Aorta (tissue), 5 donors: ENCODE data around the gene ZDHHC8. TPM values are rescaled to one million over a fixed set of nuclear protein-coding genes. Genes with fewer than 3 reads are reported as not detected.

Experiments
- ATAC-seq: fragments of 200-7000 bp; cut with Tn5 transposase; one replicate; pipeline ENCODE4 v1.9.1; 2022; ENCODE audit warnings: moderate library complexity; ENCODE audit not compliant: low FRiP score
- DNase-seq, 2 donors: peaks; one replicate each; pipeline ENCODE4 v3.0.0-alpha.2; 2020
- H3K27ac ChIP-seq, 2 donors: one replicate each; pipeline ENCODE4 v1.5.1; 2013; ENCODE audit warnings: low read length in 2 of 2, mild to moderate bottlenecking in 2 of 2, moderate library complexity in 2 of 2, control low read depth in 1 of 2, inconsistent platforms in 1 of 2, low read depth in 1 of 2
- H3K27me3 ChIP-seq, 2 donors: one replicate each; pipeline ENCODE4 v1.6.1; 2013; ENCODE audit warnings: control low read depth in 1 of 2, low read length in 1 of 2, mild to moderate bottlenecking in 1 of 2, moderate library complexity in 1 of 2; ENCODE audit not compliant: insufficient read depth in 2 of 2, control insufficient read depth in 1 of 2
- H3K36me3 ChIP-seq, 2 donors: one replicate each; pipeline ENCODE4 v1.6.1; 2013; ENCODE audit warnings: control low read depth in 1 of 2, low read length in 1 of 2, mild to moderate bottlenecking in 1 of 2; ENCODE audit not compliant: insufficient read depth in 2 of 2, control insufficient read depth in 1 of 2
- H3K4me1 ChIP-seq, 2 donors: one replicate each; pipeline ENCODE4 v1.6.1; 2013; ENCODE audit warnings: low read length in 2 of 2, control low read depth in 1 of 2, mild to moderate bottlenecking in 1 of 2, moderate library complexity in 1 of 2; ENCODE audit not compliant: insufficient read depth in 2 of 2, control insufficient read depth in 1 of 2
- H3K4me3 ChIP-seq, 2 donors: one replicate each; pipeline ENCODE4 v1.5.1; 2013; ENCODE audit warnings: low read length in 2 of 2, control low read depth in 1 of 2, mild to moderate bottlenecking in 1 of 2
- H3K9me3 ChIP-seq: one replicate; pipeline ENCODE4 v1.6.1; 2013; ENCODE audit warnings: mild to moderate bottlenecking, low read length; ENCODE audit not compliant: control insufficient read depth
- WGBS, 2 donors: extraction: QIAGEN DNeasy Blood & Tissue Kit; methylation state at CpG; one replicate each; pipeline ENCODE4 v1.1.7; 2013; 5-methylcytosine and 5-hydroxymethylcytosine counted together
- intact Hi-C, 2 donors: fragments of 100-400 bp; cut with DNase I; formaldehyde crosslinking; loops; one replicate each; pipeline versions ENCODE4 v1.14.2 to v1.15.0; 2022
- polyA plus RNA-seq, 2 donors: library from polyadenylated mRNA; stranded (reverse); fragments of 200-250 nt; gene quantifications; one replicate each; pipeline ENCODE4 v1.2.3, GENCODE V29; 2013
- total RNA-seq, 2 donors: library from RNA; stranded (reverse); fragmentation: NEBNext Ultra II Directional; extraction: Animal tissue kit (Norgen Biotek cat#: 25700); gene quantifications; one replicate each; pipeline ENCODE4 v1.2.1, GENCODE V29; 2021
- donor health status: healthy with polysubstance abuse.
- donor health status: Bipolar disorder and iron deficiency.
- donor health status: DM: no; HTN: no; CAD: no.
- donor health status: DM: no; HTN: no; CAD: no.
- donor health status: DM: yes; HTN: yes; CAD: no.

Gene ZDHHC8
- total and polyA plus RNA-seq, 4 donors: 6.3 to 71.9 (median 46.5) TPM

DNA sequence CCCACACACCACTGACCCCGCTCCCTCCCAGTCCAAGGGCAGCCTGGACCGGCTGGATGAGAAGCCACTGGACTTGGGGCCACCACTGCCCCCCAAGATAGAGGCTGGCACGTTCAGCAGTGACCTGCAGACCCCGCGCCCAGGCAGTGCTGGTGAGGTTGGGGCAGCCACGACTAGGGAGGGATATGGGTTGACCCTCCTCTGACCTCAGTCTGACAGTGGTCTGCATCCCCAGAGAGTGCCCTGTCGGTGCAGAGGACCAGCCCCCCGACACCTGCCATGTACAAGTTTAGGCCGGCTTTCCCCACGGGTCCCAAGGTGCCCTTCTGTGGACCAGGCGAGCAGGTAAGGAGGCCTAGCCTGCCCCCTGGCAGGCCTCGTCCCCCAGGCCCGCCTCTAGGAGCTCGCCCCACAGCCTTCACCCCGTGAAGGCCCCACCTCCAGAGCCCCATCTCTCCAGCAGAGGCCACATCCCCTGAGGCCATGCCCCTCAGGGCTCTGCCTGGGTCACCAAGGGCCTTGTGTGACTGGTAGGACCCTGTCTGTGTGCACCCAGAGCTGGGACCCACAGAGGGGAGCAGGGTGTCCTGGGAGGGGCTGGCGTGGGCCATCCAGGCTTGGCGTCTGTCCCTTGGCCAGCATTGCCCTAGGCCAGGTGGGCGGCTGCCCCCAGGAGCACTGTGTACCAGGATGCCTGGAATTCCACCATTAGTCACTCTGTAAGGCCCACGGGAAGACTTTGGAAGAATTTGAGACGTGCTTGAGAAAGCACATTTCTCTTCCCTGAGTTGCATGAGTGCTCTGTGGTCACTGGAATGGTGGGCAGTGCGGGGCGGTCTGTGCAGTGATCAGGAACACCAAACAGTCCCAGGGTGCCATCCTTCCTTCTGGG lies 9.8 kb downstream of the ZDHHC8 start:
- H3K9me3 ChIP-seq: no peaks in the 10 kb centered on the region
- no peaks in the 10 kb centered on the region for H3K27me3 ChIP-seq
- intact Hi-C loops: no loop called here
- no peak overlapping the region for H3K27ac ChIP-seq
- H3K4me3 ChIP-seq: no peak overlapping the region
- no peaks in the 10 kb centered on the region for H3K36me3 ChIP-seq
- DNase-seq (no peak), ATAC-seq (no peak)
- WGBS, 2 donors: 74 to 75% methylated on average over 22 of the region's 22 CpGs
- H3K4me1 ChIP-seq: no peaks in the 10 kb centered on the region

GRCh38 chr22:20142711-20143621 lies 11.4 kb downstream of the ZDHHC8 start:
- H3K4me3 ChIP-seq: no peak overlapping the region
- H3K4me1 ChIP-seq: no peaks in the 10 kb centered on the region
- 94% methylated on average over 62 to 65 of the region's 65 CpGs for WGBS, 2 donors
- intact Hi-C loops: no loop called here
- no peaks in the 10 kb centered on the region for H3K27me3 ChIP-seq
- H3K27ac ChIP-seq: no peak overlapping the region
- ATAC-seq (no peak), DNase-seq (no peak)
- H3K36me3 ChIP-seq: no peaks in the 10 kb centered on the region
- no peaks in the 10 kb centered on the region for H3K9me3 ChIP-seq

GRCh38 chr22:20143883-20144665 lies 12.5 kb downstream of the ZDHHC8 start:
- Histone ChIP-seq H3K27me3 (no peaks in the 10 kb centered on the region), H3K27ac (no peak overlapping the region), H3K9me3 (no peaks in the 10 kb centered on the region), H3K4me3 (no peak overlapping the region), H3K4me1 (no peaks in the 10 kb centered on the region), H3K36me3 (no peaks in the 10 kb centered on the region)
- WGBS, 2 donors: 81 to 86% methylated on average over 19 of the region's 19 CpGs
- DNase-seq (no peak), ATAC-seq (no peak)
- intact Hi-C loops: no loop called here

DNA sequence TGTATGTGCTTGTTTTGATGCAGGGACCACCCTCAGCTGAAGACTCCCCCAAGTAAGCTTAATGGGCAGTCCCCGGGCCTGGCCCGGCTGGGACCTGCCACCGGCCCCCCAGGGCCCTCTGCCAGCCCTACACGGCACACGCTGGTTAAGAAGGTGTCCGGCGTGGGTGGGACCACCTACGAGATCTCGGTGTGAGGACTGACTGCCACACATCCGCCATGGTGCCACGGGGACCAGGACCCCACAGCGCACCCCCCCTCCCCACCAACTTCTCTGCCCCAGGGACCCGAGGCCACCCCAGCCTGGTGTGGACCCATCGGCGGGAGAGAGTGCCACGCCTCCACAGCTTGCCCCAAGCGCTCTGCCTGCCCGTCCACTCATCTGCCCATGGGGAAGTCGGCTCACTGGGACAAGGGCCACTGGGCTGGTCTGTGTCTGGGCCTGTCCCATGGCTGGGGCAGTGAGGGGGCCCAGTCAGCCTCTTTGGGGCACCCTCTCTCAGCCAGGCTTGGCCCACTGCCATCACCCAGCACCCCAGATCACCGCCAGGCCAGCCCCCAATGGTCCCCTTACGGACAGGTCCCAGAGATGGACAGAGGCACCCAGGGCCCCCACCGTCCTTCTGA lies 13.7 kb downstream of the ZDHHC8 start:
- WGBS, 2 donors: 86 to 90% methylated on average over 22 of the region's 22 CpGs
- Histone ChIP-seq H3K4me1 (no peaks in the 10 kb centered on the region), H3K4me3 (no peak overlapping the region), H3K27me3 (no peaks in the 10 kb centered on the region), H3K27ac (no peak overlapping the region), H3K36me3 (no peaks in the 10 kb centered on the region), H3K9me3 (no peaks in the 10 kb centered on the region)
- ATAC-seq: no peak
- intact Hi-C loops: no loop called here
- no peak for DNase-seq

- H3K27ac ChIP-seq: no peak overlapping the region
- intact Hi-C loops: no loop called here
- H3K27me3 ChIP-seq: no peaks in the 10 kb centered on the region
- no peaks in the 10 kb centered on the region for H3K4me1 ChIP-seq
- DNase-seq (no peak), ATAC-seq (no peak)
- no peak overlapping the region for H3K4me3 ChIP-seq
- no peaks in the 10 kb centered on the region for H3K9me3 ChIP-seq
- no peaks in the 10 kb centered on the region for H3K36me3 ChIP-seq
- WGBS, 2 donors: 89 to 91% methylated on average over 21 of the region's 21 CpGs
Observed at GRCh38 chr22:20145832-20146223, 14.2 kb downstream of the ZDHHC8 start.

- Histone ChIP-seq H3K4me1 (no peaks in the 10 kb centered on the region), H3K4me3 (no peak overlapping the region), H3K27ac (no peak overlapping the region), H3K36me3 (no peaks in the 10 kb centered on the region), H3K9me3 (no peaks in the 10 kb centered on the region), H3K27me3 (no peaks in the 10 kb centered on the region)
- intact Hi-C loops: no loop called here
- 84 to 86% methylated on average over 14 to 22 of the region's 22 CpGs for WGBS, 2 donors
- DNase-seq (no peak), ATAC-seq (no peak)
Observed at GRCh38 chr22:20146777-20147176, 15.2 kb downstream of the ZDHHC8 start.

DNA sequence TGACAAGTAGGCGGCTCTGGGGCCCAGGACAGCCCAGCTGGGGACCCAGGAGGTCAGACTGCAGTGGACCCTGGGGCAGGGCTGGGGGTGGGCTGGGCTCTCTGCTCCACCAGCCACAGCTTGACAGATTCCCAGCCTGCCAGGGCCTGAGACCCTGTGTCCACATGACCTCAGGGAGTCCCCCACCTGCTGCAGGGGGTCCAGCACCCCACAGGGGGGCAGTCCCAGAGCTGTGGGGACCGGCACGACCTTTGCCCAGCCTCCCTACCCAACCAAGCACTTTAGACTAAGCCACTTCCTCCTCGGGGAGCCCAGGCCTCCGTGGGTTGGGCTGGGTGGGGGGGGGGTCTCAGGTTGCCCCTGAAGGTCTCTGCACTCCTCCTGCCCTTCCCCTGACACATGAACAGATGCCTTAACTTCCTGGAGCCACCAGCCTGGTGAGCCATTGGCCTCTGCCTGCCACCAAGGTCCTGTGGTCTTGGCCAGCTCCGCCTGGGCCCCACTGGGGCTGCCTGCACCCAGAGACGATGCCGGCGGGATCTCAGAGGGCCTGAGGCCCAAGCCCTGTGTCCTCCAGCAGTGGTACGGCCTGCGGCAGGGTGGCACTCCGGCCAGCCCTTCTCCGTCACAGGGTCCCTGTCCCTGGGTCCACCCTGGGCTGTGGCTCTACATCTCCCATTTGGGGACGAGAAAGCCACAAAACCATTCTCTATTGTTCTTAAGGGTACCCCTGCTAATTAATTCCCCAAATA lies 15.8 kb downstream of the ZDHHC8 start:
- Histone ChIP-seq H3K27ac (no peak overlapping the region), H3K36me3 (no peaks in the 10 kb centered on the region), H3K4me3 (no peak overlapping the region), H3K27me3 (no peaks in the 10 kb centered on the region), H3K4me1 (no peaks in the 10 kb centered on the region), H3K9me3 (no peaks in the 10 kb centered on the region)
- no peak for ATAC-seq
- intact Hi-C loops: no loop called here
- no peak for DNase-seq
- 76 to 81% methylated on average over 14 of the region's 14 CpGs for WGBS, 2 donors
